ENCODE results near the gene GDF10.

- TF ChIP-seq CTCF (tag by site-specific recombination; IDR thresholded peaks at IDR 0.05) (no peak), IKZF3 (tag by site-specific recombination; IDR thresholded peaks at IDR 0.05) (no peak), ZBTB11 (tag by site-specific recombination; conservative IDR thresholded peaks at IDR 0.05; ENCODE audit: low read depth) (no peak), SP7 (tag by site-specific recombination; IDR thresholded peaks at IDR 0.05) (no peak), ZNF664 (tag by site-specific recombination; IDR thresholded peaks at IDR 0.05) (no peak), SETDB1 (IDR thresholded peaks at IDR 0.05; ENCODE audit: insufficient read length, low read length) (no peak), ZNF394 (tag by site-specific recombination; IDR thresholded peaks at IDR 0.05; ENCODE audit: borderline replicate concordance) (no peak), ZNF350 (tag by site-specific recombination; IDR thresholded peaks at IDR 0.05) (no peak)
These were observed 31.5 kb downstream of the GDF10 start for GRCh38 chr10:47331491-47331890.
